ENCODE measurements around the gene CD63. TPM values are rescaled to one million over a fixed set of nuclear protein-coding genes. Genes with fewer than 3 reads are reported as not detected.

The CD63 gene
- total and polyA plus RNA-seq, 2 experiments from 2014 or later = 1,401 to 2,624 TPM

- Histone ChIP-seq H3K27ac (no peak overlapping the region), H2AFZ (no peak overlapping the region), H3K79me2 (no peaks in the 10 kb centered on the region), H3K4me3 (no peak overlapping the region), H3K9me3 (ENCODE audit: low read depth) (no peaks in the 10 kb centered on the region), H3K27me3 (no peaks in the 10 kb centered on the region), H3K36me3 (replicated peaks; ENCODE audit: insufficient read depth, low read depth) (no peaks in the 10 kb centered on the region), H3K4me2 (no peak overlapping the region), H3K9me2 (replicated peaks; ENCODE audit: insufficient read depth) (no peaks in the 10 kb centered on the region), H3K4me1 (ENCODE audit: insufficient read depth) (no peaks in the 10 kb centered on the region), H4K20me1 (ENCODE audit: insufficient read depth, poor library complexity, severe bottlenecking) (no peaks in the 10 kb centered on the region)
- DNase-seq (ENCODE audit: low spot score) = no peak
- 93% methylated on average over 4 of the region's 4 CpGs for WGBS (ENCODE audit: low lambda C conversion rate, missing lambda C conversion rate)
- TF ChIP-seq EZH2phosphoT487 (IDR thresholded peaks at IDR 0.05; ENCODE audit: low read depth, severe bottlenecking, unreplicated experiment) = no peak
- TF ChIP-seq CTCF (IDR thresholded peaks at IDR 0.05; ENCODE audit: poor library complexity) = no peak
- no peak for TF ChIP-seq EZH2 (IDR thresholded peaks at IDR 0.05; ENCODE audit: borderline replicate concordance)
Measured at GRCh38 chr12:55694651-55695050, 34.2 kb downstream of the CD63 start.

- no peak for DNase-seq (ENCODE audit: low spot score)
- Histone ChIP-seq H3K9me2 (replicated peaks; ENCODE audit: insufficient read depth) (no peaks in the 10 kb centered on the region), H4K20me1 (ENCODE audit: insufficient read depth, poor library complexity, severe bottlenecking) (no peaks in the 10 kb centered on the region), H3K27me3 (no peaks in the 10 kb centered on the region), H3K27ac (no peak overlapping the region), H3K36me3 (replicated peaks; ENCODE audit: insufficient read depth, low read depth) (no peaks in the 10 kb centered on the region), H3K9me3 (ENCODE audit: low read depth) (no peaks in the 10 kb centered on the region), H3K4me2 (no peak overlapping the region), H3K4me3 (no peak overlapping the region), H3K79me2 (no peaks in the 10 kb centered on the region), H3K4me1 (ENCODE audit: insufficient read depth) (no peaks in the 10 kb centered on the region), H2AFZ (no peak overlapping the region)
- TF ChIP-seq EZH2phosphoT487 (IDR thresholded peaks at IDR 0.05; ENCODE audit: low read depth, severe bottlenecking, unreplicated experiment) (no peak), EZH2 (IDR thresholded peaks at IDR 0.05; ENCODE audit: borderline replicate concordance) (no peak), CTCF (IDR thresholded peaks at IDR 0.05; ENCODE audit: poor library complexity) (no peak)
- 97% methylated on average over 7 of the region's 7 CpGs for WGBS (ENCODE audit: low lambda C conversion rate, missing lambda C conversion rate)
Measured at GRCh38 chr12:55694188-55694515, 34.7 kb downstream of the CD63 start.

- H3K9me2 ChIP-seq (replicated peaks; ENCODE audit: insufficient read depth) = no peaks in the 10 kb centered on the region
- TF ChIP-seq CTCF (IDR thresholded peaks at IDR 0.05; ENCODE audit: poor library complexity) (no peak), EZH2 (IDR thresholded peaks at IDR 0.05; ENCODE audit: borderline replicate concordance) (no peak), EZH2phosphoT487 (IDR thresholded peaks at IDR 0.05; ENCODE audit: low read depth, severe bottlenecking, unreplicated experiment) (no peak)
- H3K36me3 ChIP-seq (replicated peaks; ENCODE audit: insufficient read depth, low read depth) = no peaks in the 10 kb centered on the region
- no peak for DNase-seq (ENCODE audit: low spot score)
- WGBS (ENCODE audit: low lambda C conversion rate, missing lambda C conversion rate) = 88% methylated on average over 7 of the region's 7 CpGs
- H3K27ac ChIP-seq = no peak overlapping the region
- H3K9me3 ChIP-seq (ENCODE audit: low read depth) = no peaks in the 10 kb centered on the region
- H2AFZ ChIP-seq = no peak overlapping the region
- H3K4me2 ChIP-seq = no peak overlapping the region
- H3K4me3 ChIP-seq = no peak overlapping the region
- H3K27me3 ChIP-seq = no peaks in the 10 kb centered on the region
- no peaks in the 10 kb centered on the region for H3K4me1 ChIP-seq (ENCODE audit: insufficient read depth)
- H3K79me2 ChIP-seq = no peaks in the 10 kb centered on the region
- no peaks in the 10 kb centered on the region for H4K20me1 ChIP-seq (ENCODE audit: insufficient read depth, poor library complexity, severe bottlenecking)
Measured at GRCh38 chr12:55693323-55694187, 35.3 kb downstream of the CD63 start.

Data from hepatocyte (in vitro differentiated cells).